ENCODE results near the gene MN1. TPM values are rescaled to one million over a fixed set of nuclear protein-coding genes. Genes with fewer than 3 reads are reported as not detected.

The MN1 gene
- total and polyA plus RNA-seq, 2 donors (not counting 1 experiment from before 2014, with no cell fraction given), result 0.02 to 0.12 TPM

- ATAC-seq (ENCODE audit: low read depth), result no peak
- Histone ChIP-seq H3K9ac (ENCODE audit: low read length) (no peak overlapping the region), H3K27me3 (replicated peaks in 1 of 4; ENCODE audit: control extremely low read depth in 1 of 4, control insufficient read depth in 3 of 4, insufficient read depth in 4 of 4, low read length in 3 of 4) (peaks cover 0 to 3% (median 0%) of the 10 kb centered on the region in 4 experiments), H3K36me3 (replicated peaks in 1 of 2; ENCODE audit: control extremely low read depth in 1 of 2, control insufficient read depth in 1 of 2, extremely low read depth in 1 of 2, insufficient read depth in 2 of 2, low read length in 1 of 2) (no peaks in the 10 kb centered on the region), H3K79me2 (ENCODE audit: control insufficient read depth, insufficient read depth, low read length) (no peaks in the 10 kb centered on the region), H3K27ac (ENCODE audit: low read length in 2 of 2) (no peak overlapping the region), H2AFZ (ENCODE audit: insufficient read depth, low read depth, low read length, poor library complexity, severe bottlenecking) (no peak overlapping the region), H3K4me3 (ENCODE audit: control extremely low read depth in 1 of 5, extremely low read depth in 1 of 5, insufficient read depth in 1 of 5, low read depth in 2 of 5, low read length in 4 of 5) (no peak overlapping the region), H4K20me1 (ENCODE audit: control insufficient read depth, insufficient read depth, low read length, poor library complexity, severe bottlenecking) (no peaks in the 10 kb centered on the region), H3K4me2 (replicated peaks; ENCODE audit: low read depth, low read length, poor library complexity, severe bottlenecking) (no peak overlapping the region), H3K4me1 (ENCODE audit: control insufficient read depth in 2 of 2, insufficient read depth in 2 of 2, low read length in 2 of 2) (no peaks in the 10 kb centered on the region), H3K9me3 (ENCODE audit: control extremely low read depth in 1 of 3, control insufficient read depth in 2 of 3, insufficient read depth in 1 of 3, low read length in 2 of 3) (peaks cover 0 to 3% (median 0%) of the 10 kb centered on the region in 3 donors)
- intact Hi-C loops (cut with micrococcal nuclease), result no loop called here
- Mint-ChIP-seq H3K4me3 (no peak overlapping the region), H3K27me3 (peaks cover 3% of the 10 kb centered on the region), H3K27ac (no peak overlapping the region), H3K4me1 (peaks cover 1% of the 10 kb centered on the region), H3K9me3 (ENCODE audit: insufficient read depth) (no peaks in the 10 kb centered on the region)
- TF ChIP-seq CTCF (IDR thresholded peaks at IDR 0.05), result no peak
- TF ChIP-seq EZH2 (IDR thresholded peaks at IDR 0.05; ENCODE audit: borderline replicate concordance, insufficient read depth, low read depth, low read length, poor library complexity, severe bottlenecking), result no peak
- DNase-seq, result no peak
- 90% methylated on average over 2 of the region's 2 CpGs for WGBS (ENCODE audit: insufficient coverage)
- CTCF ChIA-PET, result no interaction called here
- POLR2A ChIA-PET, result no interaction called here
Observed at GRCh38 chr22:27732391-27732790, 69.2 kb downstream of the MN1 start.

- intact Hi-C loops (cut with micrococcal nuclease), result no loop called here
- Histone ChIP-seq H3K4me2 (replicated peaks; ENCODE audit: low read depth, low read length, poor library complexity, severe bottlenecking) (no peak overlapping the region), H3K27me3 (replicated peaks in 1 of 4; ENCODE audit: control extremely low read depth in 1 of 4, control insufficient read depth in 3 of 4, insufficient read depth in 4 of 4, low read length in 3 of 4) (peaks cover 0 to 3% (median 0%) of the 10 kb centered on the region in 4 experiments), H3K36me3 (replicated peaks in 1 of 2; ENCODE audit: control extremely low read depth in 1 of 2, control insufficient read depth in 1 of 2, extremely low read depth in 1 of 2, insufficient read depth in 2 of 2, low read length in 1 of 2) (no peaks in the 10 kb centered on the region), H4K20me1 (ENCODE audit: control insufficient read depth, insufficient read depth, low read length, poor library complexity, severe bottlenecking) (no peaks in the 10 kb centered on the region), H2AFZ (ENCODE audit: insufficient read depth, low read depth, low read length, poor library complexity, severe bottlenecking) (no peak overlapping the region), H3K9ac (ENCODE audit: low read length) (no peak overlapping the region), H3K79me2 (ENCODE audit: control insufficient read depth, insufficient read depth, low read length) (no peaks in the 10 kb centered on the region), H3K9me3 (ENCODE audit: control extremely low read depth in 1 of 3, control insufficient read depth in 2 of 3, insufficient read depth in 1 of 3, low read length in 2 of 3) (peaks cover 0 to 3% (median 0%) of the 10 kb centered on the region in 3 donors), H3K4me3 (ENCODE audit: control extremely low read depth in 1 of 5, extremely low read depth in 1 of 5, insufficient read depth in 1 of 5, low read depth in 2 of 5, low read length in 4 of 5) (no peak overlapping the region), H3K4me1 (ENCODE audit: control insufficient read depth in 2 of 2, insufficient read depth in 2 of 2, low read length in 2 of 2) (peaks cover 0 to 8% of the 10 kb centered on the region in 2 donors), H3K27ac (ENCODE audit: low read length in 2 of 2) (no peak overlapping the region)
- H3K4me3 Mint-ChIP-seq, result no peak overlapping the region
- DNase-seq (no peak), ATAC-seq (ENCODE audit: low read depth) (no peak)
- no peak for TF ChIP-seq CTCF (IDR thresholded peaks at IDR 0.05)
- no peak for TF ChIP-seq EZH2 (IDR thresholded peaks at IDR 0.05; ENCODE audit: borderline replicate concordance, insufficient read depth, low read depth, low read length, poor library complexity, severe bottlenecking)
- no peaks in the 10 kb centered on the region for H3K9me3 Mint-ChIP-seq (ENCODE audit: insufficient read depth)
- 88% methylated on average over 1 of the region's 3 CpGs for WGBS (ENCODE audit: insufficient coverage)
- ChIA-PET POLR2A (no interaction called here), CTCF (no interaction called here)
- H3K4me1 Mint-ChIP-seq, result peaks cover 4% of the 10 kb centered on the region
- H3K27me3 Mint-ChIP-seq, result peaks cover 6% of the 10 kb centered on the region
- H3K27ac Mint-ChIP-seq, result no peak overlapping the region
Observed at GRCh38 chr22:27731621-27732020, 69.9 kb downstream of the MN1 start.
